NCI-H2227 (cell line): ENCODE results near the gene DRAXIN.
A peak's percentile ranks its signal among the peaks of the same experiment; 100 is the strongest.

Experiments used
- DNase-seq: peaks from one replicate; lab custom pipeline; 2025; ENCODE audit not compliant: unreplicated experiment; lab: John Stamatoyannopoulos, UW

The DRAXIN gene

DNA sequence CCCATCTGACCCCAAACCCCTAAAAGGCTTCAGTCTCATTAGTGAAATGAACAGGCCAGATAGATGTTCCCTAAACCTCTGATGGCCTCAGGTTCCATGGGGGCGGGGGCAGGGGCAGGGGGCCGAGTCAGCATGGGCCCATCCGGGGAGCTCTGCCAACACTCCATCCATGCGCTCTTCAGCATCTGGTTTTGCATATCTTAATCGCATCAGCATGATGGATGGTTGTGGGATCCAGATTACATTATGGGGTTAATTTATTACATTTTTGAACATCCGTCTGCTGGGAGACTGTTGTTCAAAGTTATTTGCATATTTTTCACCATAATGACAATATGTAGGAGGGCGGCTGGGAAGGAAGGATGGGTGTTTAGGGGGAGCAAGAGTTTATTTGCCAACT is 7.4 kb upstream of the DRAXIN start:
- DNase-seq, result no peak

DNA sequence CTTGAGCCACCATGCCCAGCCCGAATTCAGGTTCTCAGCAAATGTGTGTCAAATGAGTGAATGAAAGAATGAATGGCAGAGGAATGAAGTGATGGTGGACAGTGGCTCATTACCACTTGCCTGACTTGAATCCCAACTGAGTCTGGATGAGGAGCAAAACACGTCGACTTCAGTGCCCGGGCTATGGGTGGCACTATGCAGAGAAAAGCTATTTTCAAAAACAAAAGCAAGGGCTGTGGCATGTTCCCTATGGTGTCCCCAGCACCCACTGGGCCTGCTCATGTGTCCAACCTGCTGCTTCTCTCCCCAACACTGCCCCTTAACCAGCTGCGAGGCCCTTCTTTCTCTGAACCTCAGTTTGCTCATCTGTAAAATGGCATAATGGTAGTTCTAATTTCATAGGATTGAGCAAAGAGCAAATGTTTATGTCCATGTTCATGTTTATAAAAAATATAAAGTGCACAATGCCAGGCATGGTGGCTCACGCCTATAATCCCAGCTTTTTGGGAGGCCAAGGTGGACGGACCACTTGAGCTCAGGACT is 6.2 kb upstream of the DRAXIN start:
- DNase-seq, result no peak

DNA sequence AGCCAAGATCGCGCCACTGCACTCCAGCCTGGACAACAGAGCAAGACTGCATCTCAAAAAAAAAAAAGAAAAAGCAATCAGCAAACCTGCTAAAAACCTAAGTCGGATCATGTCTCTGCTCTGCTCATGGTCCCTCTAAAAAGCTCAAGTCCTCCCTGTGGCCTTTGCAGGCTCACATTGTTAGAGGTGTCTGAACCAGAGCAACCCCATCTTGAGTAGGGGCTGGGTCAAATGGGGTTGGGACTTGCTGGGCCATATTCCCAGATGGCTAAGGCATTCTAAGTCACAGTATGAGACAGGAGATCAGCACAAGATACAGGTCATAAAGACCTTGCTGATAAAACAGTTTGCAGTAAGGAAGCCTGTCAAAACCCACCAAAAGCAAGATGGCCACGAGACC is 3.0 kb upstream of the DRAXIN start:
- no peak for DNase-seq

DNA sequence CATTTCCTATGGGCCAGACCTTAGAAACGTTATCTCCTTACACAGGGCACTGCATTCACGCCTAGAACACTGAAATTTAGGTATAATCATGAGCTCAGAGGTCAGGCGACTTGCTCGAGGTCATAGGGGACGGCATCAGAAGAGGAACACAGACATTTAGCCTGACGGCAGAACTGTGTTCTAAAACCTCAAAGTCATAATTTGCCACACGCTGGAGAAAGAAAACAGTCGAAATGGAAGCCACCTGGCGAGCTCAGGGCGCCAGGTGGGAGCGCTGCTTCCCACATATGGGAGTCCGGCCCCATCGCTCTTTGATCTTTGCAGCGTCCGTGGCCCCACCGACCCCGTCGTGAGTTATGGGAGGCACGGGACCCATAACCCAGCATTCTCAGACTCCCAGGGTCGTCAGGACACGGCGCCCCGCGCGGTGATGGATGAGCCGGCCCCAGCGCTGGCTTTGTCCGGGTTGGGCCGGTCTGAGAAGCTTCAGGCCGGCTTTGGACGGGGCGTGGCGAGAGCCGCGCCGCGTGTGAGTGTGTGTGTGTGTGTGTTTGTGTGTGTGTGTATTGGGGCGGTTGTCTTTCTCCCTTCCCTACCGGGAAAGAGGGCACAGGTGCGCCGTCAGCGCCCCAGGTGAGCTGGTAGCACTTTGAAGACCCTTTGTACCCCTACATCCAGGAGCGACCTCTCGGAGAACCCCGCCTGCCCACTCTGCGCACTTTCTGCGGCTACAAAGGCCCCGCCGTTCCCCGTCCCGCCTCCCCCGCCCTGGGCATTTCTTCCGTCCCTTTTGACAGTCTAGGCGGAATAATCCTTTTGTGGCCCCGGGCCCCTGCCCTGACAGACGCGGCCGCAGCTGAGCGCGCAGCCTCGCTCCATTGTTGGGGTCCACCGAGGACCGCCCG is 861 bp upstream of the DRAXIN start:
- peak; percentile 76 for DNase-seq

DNA sequence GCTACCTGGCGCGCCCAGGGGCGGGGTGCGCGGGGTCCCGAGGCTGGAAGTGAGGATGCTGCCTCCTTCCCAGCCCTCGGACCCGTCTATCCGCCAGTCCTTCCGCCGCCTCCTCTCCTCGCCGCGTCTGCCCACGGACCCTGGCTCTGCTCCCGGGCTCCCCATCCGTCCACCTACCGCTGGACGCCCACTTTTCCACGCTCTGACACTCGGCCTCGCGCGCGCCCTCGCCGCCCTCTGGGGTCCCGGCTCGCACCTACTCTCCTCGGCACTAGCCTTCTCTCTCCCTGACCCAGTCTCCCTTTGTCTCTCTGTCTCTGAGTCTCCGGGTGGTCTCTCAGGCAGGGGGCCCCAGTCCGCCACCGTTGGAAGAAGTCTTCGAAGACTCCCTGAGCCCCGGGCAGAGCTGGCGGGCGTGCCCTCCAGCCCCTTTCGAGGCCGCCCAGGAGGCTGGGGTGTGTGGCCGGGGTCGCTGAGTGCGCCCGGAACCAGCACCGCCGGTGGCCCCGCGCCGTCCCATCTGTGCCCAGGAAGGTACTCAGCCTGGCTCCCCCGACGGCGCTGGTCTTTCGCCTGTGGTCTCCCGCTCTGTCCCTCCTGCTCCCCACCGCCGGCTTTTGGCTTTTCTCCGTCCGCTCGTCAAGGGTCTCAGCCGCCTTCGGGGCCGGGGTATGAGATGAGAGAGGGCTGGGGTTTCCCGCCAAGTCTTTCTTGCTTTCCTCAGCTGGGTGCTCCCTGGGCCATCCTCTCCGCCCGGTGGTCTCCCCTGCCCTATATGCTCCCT is 610 bp downstream of the DRAXIN start:
- DNase-seq, result no peak

DNA sequence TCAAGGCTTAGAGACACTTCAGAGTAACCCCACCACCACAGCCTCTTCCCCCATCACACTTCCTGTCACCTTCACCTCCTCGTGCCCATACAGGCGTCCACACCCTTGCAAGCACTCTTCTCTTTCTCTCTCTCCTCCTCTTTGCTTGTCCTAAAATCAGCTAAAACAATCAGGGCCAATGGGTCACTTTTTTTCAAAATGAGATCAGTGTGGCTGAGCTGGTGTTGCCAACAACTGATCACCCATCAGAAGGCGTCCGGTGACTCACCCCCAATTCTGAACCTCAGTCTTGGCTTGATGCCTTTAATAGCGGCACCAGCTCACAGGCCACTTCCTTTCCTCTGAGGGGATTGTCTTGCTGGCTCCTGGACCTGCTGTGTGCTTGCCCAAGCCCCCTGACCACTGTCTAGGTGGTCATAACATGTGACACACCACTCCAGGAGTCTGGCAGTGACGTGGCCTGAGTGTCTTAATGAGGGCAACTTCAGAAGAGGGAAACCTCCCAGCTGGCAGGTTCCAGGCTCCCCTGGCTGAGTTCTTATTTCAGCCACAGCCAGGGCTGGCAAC is 1.6 kb downstream of the DRAXIN start:
- no peak for DNase-seq

DNA sequence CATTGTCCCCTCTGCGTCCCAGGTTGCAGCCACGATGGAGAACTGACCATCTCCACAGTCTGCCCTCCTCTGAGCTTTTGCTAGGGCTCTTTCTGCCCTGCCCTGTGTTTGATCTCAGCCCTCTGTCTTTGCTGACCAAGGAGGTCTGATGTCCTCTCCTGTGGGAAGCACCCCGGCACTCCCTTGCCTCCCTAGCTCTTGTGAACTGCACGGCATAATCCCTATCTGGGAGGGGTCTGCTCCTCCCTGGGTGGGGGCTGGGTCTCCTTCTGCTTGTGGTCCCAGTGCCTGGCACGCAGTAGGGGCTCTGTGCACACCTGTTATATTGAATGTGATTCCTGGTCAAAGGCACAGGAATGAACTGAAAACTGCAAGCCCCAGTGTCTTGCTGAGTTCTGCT is 2.4 kb downstream of the DRAXIN start:
- DNase-seq, result no peak

DNA sequence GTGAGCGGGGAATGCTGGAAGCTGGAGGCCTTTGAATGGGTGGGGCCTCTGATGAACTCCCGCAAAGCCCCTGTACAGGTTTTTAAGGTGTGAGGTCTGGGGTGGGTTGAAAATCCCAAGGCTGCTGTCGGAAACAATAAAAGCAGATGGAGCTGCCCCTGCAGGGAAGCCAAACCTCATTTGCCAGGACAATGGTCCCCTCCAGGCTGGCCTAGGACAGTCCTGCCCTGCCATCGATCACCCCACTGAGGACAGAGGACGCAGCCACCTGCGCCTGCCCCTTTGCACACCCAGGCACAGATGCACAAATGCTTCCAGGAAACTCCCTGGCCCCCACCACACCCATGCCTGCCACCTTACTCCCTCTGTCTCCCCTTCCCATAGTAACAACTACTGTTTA is 4.4 kb downstream of the DRAXIN start:
- DNase-seq, result no peak

DNA sequence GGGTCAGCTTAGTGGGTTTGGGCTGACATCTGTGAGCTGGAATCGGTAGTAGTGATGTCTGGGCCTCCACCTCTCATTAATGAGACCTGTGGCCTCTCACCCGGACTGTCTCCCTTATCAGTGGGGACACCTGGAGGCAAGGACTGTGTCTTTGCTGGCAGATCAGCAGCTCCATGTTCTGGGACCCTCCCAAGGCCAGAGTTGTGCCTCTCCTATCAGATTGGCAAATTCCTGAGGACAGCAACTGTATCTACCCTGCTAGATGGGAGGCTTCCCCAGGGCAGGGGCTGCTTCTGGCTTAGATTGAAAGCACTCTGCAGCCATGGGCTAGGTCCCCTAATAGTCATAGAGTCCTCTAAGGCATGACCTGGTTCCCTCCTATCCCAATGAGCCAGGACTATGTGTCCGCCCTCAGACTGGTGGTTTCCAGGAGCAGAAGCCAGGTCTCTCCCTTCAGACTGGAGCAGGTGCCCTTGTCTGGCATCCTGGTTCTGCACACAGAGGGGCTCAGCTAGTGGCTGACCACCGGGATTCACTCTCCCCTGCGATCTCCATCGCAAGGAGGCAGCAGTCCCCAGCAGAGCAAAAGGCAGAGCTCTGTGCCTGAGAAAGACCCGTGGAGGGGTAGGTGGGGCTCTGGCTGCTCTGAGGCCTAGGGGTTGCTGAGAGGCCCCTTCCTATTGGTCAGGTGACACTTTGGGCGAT is 5.8 kb downstream of the DRAXIN start:
- DNase-seq, result no peak

DNA sequence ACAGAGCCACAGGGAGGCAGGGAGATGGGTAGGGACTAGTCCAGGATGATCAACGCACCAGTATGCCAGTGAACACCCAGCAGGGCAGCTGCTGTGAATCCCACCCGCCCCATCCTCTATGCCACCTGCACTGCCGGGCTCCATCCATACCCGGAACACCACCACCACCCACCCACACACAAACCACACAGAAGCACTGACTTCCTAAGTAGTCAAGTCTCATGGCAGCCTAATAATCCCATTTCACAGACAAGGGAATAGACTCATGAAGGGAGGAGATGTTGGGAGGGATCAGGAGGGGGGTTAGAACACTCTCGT is 6.3 kb downstream of the DRAXIN start:
- no peak for DNase-seq

DNA sequence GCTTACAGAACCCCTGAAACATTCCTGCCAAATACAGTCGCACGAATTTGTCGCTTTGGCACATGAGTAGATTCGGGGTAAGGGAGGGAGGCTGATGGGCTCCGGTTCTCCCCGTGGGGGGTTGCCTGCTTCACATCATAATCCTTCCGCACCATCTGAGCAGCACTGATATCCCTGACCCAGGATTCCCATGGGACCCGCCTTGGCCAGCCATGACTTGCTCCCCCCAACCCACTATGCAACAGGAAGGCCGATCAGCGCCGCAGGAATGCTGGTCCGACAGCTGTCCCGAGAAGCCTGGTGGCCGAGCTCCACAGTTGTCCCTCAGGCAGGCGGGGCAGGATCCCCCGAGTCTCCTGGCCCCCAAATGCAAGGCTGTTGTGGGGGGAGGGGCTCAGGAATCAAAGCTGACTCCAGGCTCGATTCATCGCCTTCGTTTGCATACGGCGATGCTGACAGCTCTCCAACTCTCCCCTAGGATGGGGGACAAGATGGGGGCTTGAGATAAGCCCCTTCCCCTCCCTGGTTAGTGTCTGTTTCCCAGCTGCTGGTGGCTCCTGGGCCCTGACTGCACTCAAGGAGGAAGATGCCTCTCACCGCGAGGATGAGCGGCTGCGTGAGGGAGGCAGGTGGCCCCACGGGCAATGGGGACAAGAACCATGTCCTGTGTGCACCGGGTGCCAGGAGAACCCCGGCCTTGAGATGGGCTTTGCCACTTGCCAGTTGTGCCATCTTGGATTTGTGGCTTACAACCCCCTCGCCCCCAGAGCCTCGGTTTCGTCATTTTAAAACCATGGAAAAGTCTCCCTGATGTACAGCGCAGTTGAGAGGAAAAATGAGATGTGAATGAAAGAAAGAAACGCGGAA is 9.3 kb downstream of the DRAXIN start:
- DNase-seq, result no peak

DNA sequence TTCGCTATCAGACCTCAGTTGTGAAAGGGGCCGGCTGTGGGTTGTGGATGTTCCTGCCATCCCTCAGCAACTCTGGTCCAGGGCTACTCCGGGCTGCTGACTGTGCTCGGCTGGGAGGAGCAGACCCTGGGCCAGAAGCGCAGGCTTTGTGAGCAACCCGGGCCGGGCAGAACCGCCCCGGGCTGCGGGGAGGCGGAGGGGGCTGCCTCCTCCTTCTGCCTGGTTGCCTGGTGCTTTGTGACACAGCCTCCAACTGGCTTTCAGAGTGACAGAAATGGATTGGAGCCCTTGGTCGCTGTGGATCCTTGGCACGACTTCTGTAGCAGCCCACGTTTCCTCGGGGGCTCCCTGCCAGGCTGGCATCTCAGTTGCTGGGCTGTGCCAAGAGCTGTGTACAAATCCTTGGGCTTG is 10.0 kb downstream of the DRAXIN start:
- peak; percentile 19 for DNase-seq

DNA sequence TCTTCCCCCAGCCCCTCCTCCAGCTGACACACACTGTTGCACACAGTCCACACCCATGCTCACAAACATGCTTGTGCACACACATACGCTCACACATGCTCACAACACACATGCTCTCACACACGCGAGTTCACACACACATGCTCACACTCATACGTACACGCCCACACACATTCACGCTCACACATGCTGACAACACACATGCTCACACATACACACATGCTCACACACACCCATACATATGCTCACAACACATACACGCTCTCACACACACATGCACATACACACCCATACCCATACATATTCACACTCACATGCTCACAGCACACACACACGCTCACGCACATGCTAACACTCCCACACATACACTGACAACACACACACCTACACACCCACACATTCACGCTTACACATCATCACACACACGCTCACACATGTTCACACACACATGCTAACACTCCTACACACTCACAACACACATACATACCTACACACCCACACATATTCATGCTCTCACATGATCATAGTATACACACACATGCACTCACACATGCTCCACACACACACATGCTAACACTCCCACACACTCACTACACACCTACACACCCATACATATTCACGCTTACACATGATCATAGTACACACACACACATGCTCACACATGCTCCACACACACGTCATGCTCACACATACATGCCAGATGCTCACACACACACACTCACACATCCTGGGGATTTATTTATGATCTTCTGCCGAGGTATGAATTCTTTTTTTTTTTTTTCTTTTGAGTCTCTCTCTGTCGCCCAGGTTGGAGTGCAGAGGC is 10.7 kb downstream of the DRAXIN start:
- no peak for DNase-seq

DNA sequence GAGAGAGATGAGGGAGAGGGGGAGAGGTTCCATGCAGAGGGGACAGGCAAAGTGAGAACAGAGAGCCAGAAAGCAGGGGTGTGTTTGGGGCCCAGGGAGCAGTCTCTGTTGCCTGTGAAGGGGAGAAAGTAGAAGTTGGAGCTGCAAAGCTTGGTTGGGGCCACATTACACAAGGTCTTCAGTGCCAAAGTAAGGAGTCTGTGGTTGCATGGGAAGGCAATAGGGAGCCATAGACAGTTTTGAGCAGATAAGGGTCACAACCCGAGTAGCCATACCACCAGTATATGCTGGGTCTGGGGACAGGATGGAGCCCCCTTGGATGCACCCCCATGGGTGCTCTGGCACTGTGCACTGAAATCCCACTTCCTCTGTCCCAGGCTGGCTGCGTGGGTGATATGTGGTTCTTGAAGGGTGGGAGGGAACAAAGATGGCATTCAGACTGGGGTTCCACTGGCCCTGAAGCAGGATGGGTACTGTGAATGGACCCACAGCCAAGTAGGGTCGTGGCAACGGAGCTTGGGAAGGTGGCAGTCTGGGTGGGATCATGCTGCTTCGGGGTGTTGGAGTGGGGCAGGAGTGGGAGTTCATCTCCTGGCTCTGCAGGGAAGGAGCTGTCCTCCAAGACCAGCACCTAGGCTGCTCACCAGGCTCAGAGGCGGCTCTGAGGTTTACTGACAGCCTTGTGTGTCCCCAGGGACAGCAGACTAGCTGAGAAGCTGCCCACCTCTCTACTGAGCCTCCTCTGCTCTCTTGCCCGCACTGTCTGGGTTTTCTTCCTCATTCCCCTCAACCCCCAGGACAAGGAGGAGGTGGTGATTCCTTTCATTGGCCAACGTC is 12.1 kb downstream of the DRAXIN start:
- no peak for DNase-seq

DNA sequence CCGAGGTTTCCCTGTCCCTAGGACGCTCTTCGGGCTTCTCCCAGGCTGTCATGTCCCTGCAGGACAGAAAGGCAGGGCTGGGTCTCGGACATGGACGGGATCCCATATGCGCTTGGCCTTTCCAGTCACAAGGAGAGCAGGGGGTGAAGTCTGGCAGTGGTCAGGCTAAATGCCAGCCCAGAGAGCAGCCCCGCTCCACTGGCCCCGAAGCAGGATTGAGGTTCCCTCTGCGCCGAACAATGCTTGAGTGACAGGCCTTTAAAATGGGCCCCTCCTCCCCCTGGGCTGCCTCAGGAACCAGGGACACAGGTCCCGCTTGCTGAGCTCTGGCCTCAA is 12.7 kb downstream of the DRAXIN start:
- DNase-seq, result no peak

DNA sequence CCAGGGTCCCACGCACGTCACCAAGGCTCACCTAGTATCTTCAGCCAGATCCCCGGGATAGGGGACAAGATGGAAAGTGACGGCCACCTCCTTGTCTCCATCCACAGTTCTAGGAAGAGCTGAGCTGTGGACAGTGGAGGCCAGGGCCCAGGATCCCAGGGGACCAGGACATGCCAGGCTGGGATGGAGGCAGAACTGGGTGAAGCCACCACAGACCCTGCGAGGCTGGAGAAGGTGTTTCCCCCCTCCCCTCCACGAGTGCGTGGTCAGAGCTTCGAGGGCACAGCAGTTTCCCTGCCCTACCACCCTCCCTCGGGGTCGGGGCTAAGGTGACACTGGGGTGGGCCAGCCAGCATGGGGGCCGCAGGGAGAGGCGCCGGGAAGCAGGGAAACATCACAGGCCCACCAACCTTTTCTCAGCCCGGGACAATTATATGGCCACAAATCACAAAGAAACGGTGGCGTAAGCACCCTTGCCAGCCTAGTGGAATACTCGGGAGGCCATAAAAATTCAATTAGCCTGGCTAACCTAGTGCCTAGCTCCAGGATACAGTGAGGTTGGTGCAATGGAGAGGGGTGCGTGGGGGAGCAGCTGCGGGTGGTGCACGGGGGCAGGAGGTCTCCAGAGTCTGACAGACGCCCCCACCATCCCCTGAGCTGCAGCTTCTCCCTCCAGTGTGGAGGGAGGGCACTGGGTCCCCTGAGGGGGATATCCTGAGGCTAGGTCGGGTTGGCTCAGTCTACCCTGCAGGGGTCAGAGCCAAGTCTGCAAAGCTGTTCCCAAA is 13.4 kb downstream of the DRAXIN start:
- no peak for DNase-seq

DNA sequence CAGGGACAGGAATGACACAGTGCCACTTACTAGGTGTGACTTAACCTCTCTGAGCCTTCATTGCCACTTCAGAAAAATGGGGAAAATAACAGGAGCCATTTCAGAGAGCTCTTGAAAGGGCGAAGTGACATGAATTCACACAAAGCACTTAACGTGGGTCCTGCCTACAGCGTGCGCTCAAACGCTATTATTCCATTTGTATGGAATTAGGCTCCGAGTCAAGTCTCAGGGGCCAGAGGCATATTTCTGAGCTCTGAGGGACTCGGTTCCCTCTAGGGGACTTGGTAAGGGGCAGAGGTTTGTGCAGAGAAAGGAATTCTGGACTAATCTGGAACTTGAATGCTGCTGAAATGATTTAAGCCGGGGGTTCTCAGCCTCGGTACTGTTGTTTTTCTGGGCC is 14.1 kb downstream of the DRAXIN start:
- DNase-seq, result peak; percentile 56

DNA sequence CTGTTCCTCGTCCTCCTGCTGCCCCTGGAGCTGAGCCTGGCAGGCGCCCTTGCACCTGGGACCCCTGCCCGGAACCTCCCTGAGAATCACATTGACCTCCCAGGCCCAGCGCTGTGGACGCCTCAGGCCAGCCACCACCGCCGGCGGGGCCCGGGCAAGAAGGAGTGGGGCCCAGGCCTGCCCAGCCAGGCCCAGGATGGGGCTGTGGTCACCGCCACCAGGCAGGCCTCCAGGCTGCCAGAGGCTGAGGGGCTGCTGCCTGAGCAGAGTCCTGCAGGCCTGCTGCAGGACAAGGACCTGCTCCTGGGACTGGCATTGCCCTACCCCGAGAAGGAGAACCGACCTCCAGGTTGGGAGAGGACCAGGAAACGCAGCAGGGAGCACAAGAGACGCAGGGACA is 14.8 kb downstream of the DRAXIN start:
- DNase-seq, result no peak
